AG08395 (cell line): ENCODE results near the gene STAC.

Experiments
- DNase-seq: peaks from one replicate; pipeline ENCODE4 v3.0.0; 2012; ENCODE audit warnings: mixed read lengths, low spot score

Gene STAC

DNA sequence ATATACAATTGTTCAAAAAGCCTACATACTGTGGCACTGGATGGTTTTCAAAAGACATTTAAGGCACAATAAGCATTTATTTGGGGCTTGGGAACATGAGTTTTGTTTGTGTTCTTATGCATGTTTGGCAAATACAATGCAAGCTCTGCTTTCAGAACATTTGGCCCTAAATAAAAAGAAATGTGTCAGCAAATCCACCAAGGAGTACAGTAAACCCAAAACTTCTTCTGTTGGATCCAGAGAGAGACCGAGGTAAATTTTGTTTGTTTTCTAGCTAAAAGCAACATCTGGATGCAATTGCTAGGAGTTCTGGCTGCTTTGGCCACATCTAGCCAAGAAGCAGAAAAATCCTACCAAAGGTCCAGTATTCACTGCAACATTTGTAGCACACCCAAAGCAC, 215.2 kb downstream of the STAC start:
- no peak for DNase-seq

DNA sequence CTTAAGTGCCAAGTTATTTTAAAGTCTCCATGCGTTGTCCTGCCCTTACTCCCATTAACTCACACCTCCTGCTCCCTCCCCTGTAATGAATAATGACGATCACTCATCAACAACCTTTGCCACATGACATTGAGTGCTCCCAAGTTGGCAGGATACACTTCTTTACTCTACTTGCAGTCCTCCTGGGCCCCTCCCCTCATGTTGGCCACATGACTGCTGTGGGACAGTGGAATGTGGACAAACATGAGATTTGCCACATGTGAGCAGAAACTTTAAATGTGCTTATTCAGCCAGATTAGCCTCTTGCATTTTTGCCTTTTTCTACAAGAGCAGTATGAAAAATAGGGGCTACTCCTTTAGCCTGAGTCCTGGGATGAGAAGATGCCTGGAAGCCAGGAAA, 216.1 kb downstream of the STAC start:
- DNase-seq: no peak

DNA sequence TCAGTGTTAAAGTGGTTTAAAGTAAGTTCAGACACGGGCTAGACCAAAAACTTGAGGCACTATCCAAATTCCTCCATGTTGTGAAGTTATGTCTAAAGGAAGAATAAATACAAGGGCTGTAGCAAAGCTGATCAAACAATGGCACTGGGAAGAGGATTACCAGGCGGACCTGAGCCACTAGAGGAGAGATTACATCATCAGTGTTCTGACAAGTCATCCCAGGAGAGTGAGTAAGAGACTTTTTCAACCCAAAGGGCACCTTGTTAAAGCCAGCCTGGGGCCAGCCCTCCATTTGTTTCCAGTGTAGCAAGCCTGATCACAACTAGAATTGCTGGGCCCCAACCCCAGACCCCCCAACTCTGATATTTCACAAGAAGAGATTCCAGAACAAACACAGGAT, 217.1 kb downstream of the STAC start:
- no peak for DNase-seq
